DOHH2 (cell line): ENCODE data around the gene THRB.

Experiments
- H3F3A ChIP-seq: fragments of 200-600 bp; sonication (generic), shearing (Covaris generic); 2 replicates; pipeline ENCODE4 v1.6.0; 2016; ENCODE audit warnings: antibody characterized with exemption, mild to moderate bottlenecking; ENCODE audit not compliant: control insufficient read depth, insufficient read depth
- H3K27ac ChIP-seq: fragments of 200-600 bp; sonication (generic); 2 replicates; pipeline ENCODE4 v1.5.1; 2014; ENCODE audit warnings: low read depth, mild to moderate bottlenecking, low read length, moderate library complexity
- H3K27me3 ChIP-seq: fragments of 200-600 bp; sonication (generic); 2 replicates; pipeline ENCODE4 v1.6.1; 2014; ENCODE audit warnings: mild to moderate bottlenecking, low read length, mixed read lengths; ENCODE audit not compliant: control insufficient read depth
- H3K36me3 ChIP-seq: fragments of 200-600 bp; sonication (generic); 2 replicates; pipeline ENCODE4 v1.6.1; 2014; ENCODE audit warnings: mild to moderate bottlenecking, low read length, moderate library complexity, mixed read lengths; ENCODE audit not compliant: control insufficient read depth
- H3K4me1 ChIP-seq: fragments of 200-600 bp; sonication (generic); 2 replicates; pipeline ENCODE4 v1.6.1; 2014; ENCODE audit warnings: mild to moderate bottlenecking, low read length, mixed read lengths; ENCODE audit not compliant: control insufficient read depth
- H3K4me2 ChIP-seq: fragments of 200-600 bp; sonication (generic); 2 replicates; pipeline ENCODE4 v1.6.0; 2014; ENCODE audit warnings: mild to moderate bottlenecking, low read length, moderate library complexity
- H3K4me3 ChIP-seq: fragments of 200-600 bp; sonication (generic); 2 replicates; pipeline ENCODE4 v1.5.1; 2014; ENCODE audit warnings: mild to moderate bottlenecking, low read length, mixed read lengths
- H3K79me2 ChIP-seq: fragments of 200-600 bp; sonication (generic); 2 replicates; pipeline ENCODE4 v1.6.1; 2014; ENCODE audit warnings: mild to moderate bottlenecking, low read length, mixed read lengths; ENCODE audit not compliant: control insufficient read depth
- H3K9me2 ChIP-seq: fragments of 200-600 bp; sonication (generic); replicated peaks from 2 replicates; pipeline ENCODE4 v1.6.1; 2014; ENCODE audit warnings: mild to moderate bottlenecking, low read length, mixed read lengths; ENCODE audit not compliant: control insufficient read depth
- H3K9me3 ChIP-seq: fragments of 200-600 bp; sonication (generic); 2 replicates; pipeline ENCODE4 v1.6.1; 2014; ENCODE audit warnings: antibody characterized with exemption, low read length, mixed read lengths; ENCODE audit not compliant: control insufficient read depth, insufficient read depth
- H4K20me1 ChIP-seq: fragments of 200-600 bp; sonication (generic); 2 replicates; pipeline ENCODE4 v1.6.0; 2014; ENCODE audit warnings: low read depth, mild to moderate bottlenecking, antibody characterized with exemption, low read length, moderate library complexity; ENCODE audit not compliant: control insufficient read depth, insufficient read depth
- CTCF ChIP-seq: fragments of 200-600 bp; sonication (generic); IDR thresholded peaks from one replicate; pipeline ENCODE4 v1.5.1; 2014; ENCODE audit warnings: antibody characterized with exemption, mild to moderate bottlenecking, low read depth, low read length; ENCODE audit not compliant: poor library complexity, severe bottlenecking
- EZH2phosphoT487 ChIP-seq: fragments of 200-600 bp; sonication (generic); IDR thresholded peaks from 2 replicates; pipeline ENCODE4 v1.6.1; 2017; ENCODE audit warnings: borderline replicate concordance, mild to moderate bottlenecking, antibody characterized with exemption, low read length, moderate library complexity, mixed read lengths

The THRB gene

GRCh38 chr3:24521420-24522145, 26.9 kb upstream of the THRB start:
- Histone ChIP-seq H3K27me3 (peaks cover 41% of the 10 kb centered on the region), H3K9me2 (no peaks in the 10 kb centered on the region), H4K20me1 (no peaks in the 10 kb centered on the region), H3K79me2 (no peaks in the 10 kb centered on the region), H3K4me2 (no peak overlapping the region), H3K27ac (no peak overlapping the region), H3F3A (no peaks in the 10 kb centered on the region), H3K4me1 (no peaks in the 10 kb centered on the region), H3K4me3 (no peak overlapping the region), H3K9me3 (peaks cover 8% of the 10 kb centered on the region), H3K36me3 (no peaks in the 10 kb centered on the region)
- TF ChIP-seq CTCF, result no peak
- no peak for TF ChIP-seq EZH2phosphoT487

- Histone ChIP-seq H3K79me2 (no peaks in the 10 kb centered on the region), H3K9me2 (no peaks in the 10 kb centered on the region), H3K27me3 (peaks cover 41% of the 10 kb centered on the region), H3K4me3 (no peak overlapping the region), H3F3A (no peaks in the 10 kb centered on the region), H3K4me2 (no peak overlapping the region), H3K27ac (no peak overlapping the region), H3K36me3 (no peaks in the 10 kb centered on the region), H4K20me1 (no peaks in the 10 kb centered on the region), H3K9me3 (peaks cover 8% of the 10 kb centered on the region), H3K4me1 (no peaks in the 10 kb centered on the region)
- TF ChIP-seq CTCF (no peak), EZH2phosphoT487 (no peak)
These were observed 26.3 kb upstream of the THRB start for GRCh38 chr3:24520976-24521419.

- no peak for TF ChIP-seq EZH2phosphoT487
- no peak for TF ChIP-seq CTCF
- H3K27me3 ChIP-seq, result peaks cover 41% of the 10 kb centered on the region
- no peaks in the 10 kb centered on the region for H3K79me2 ChIP-seq
- peaks cover 8% of the 10 kb centered on the region for H3K9me3 ChIP-seq
- H3K9me2 ChIP-seq, result no peaks in the 10 kb centered on the region
- H3K4me3 ChIP-seq, result no peak overlapping the region
- H3K36me3 ChIP-seq, result no peaks in the 10 kb centered on the region
- no peaks in the 10 kb centered on the region for H3K4me1 ChIP-seq
- H3K27ac ChIP-seq, result no peak overlapping the region
- H3F3A ChIP-seq, result no peaks in the 10 kb centered on the region
- no peaks in the 10 kb centered on the region for H4K20me1 ChIP-seq
- H3K4me2 ChIP-seq, result no peak overlapping the region
These were observed 25.4 kb upstream of the THRB start for GRCh38 chr3:24520101-24520495.
